IMR-90 (cell line): ENCODE measurements around the gene ZEB2. TPM values are rescaled to one million over a fixed set of nuclear protein-coding genes. Genes with fewer than 3 reads are reported as not detected.

Source experiments
- ATAC-seq: fragments of 200-7000 bp; cut with Tn5 transposase; 2 replicates; pipeline ENCODE4 v1.9.1; 2020; ENCODE audit warnings: low read depth, mild to moderate bottlenecking, moderate library complexity
- BruUV-seq: library from RNA; stranded (reverse); fragments of 400-500 nt; replicated peaks from 2 replicates; lab custom pipeline; 2021; lab: Mats Ljungman, UMichigan
- CTCF ChIA-PET: fragments of 300-600 bp; formaldehyde crosslinking; extraction: SDS; loops from one replicate; lab custom pipeline; 2021; ENCODE audit warnings: antibody characterized with exemption; lab: Yijun Ruan, JAX
- POLR2A ChIA-PET: fragments of 300-600 bp; sonication (Branson Sonifier 250); formaldehyde crosslinking; loops from one replicate; lab custom pipeline; 2022; ENCODE audit warnings: antibody characterized with exemption; ENCODE audit not compliant: unreplicated experiment; lab: Charles Lee
- DNase-seq: peaks from one replicate; pipeline ENCODE4 v3.0.0; 2013
- H2AFZ ChIP-seq: replicated peaks from 2 replicates; pipeline ENCODE3; 2013; ENCODE audit warnings: low read length, mild to moderate bottlenecking; ENCODE audit not compliant: poor library complexity
- H2AK5ac ChIP-seq: 2 replicates; pipeline ENCODE4 v1.6.1; 2013; ENCODE audit warnings: low read depth, low read length, inconsistent platforms
- H2AK9ac ChIP-seq: replicated peaks from 2 replicates; pipeline ENCODE3; 2013; ENCODE audit warnings: mild to moderate bottlenecking, low read depth, low read length, moderate library complexity; ENCODE audit not compliant: poor library complexity
- H2BK120ac ChIP-seq: 2 replicates; pipeline ENCODE4 v1.6.1; 2013; ENCODE audit warnings: low read depth, low read length, inconsistent platforms
- H2BK15ac ChIP-seq: 3 replicates; pipeline ENCODE4 v1.6.1; 2013; ENCODE audit warnings: low read depth, low read length, inconsistent platforms
- H2BK20ac ChIP-seq: 2 replicates; pipeline ENCODE4 v1.6.1; 2013; ENCODE audit warnings: low read depth, mild to moderate bottlenecking, inconsistent platforms, low read length, moderate library complexity
- H2BK5ac ChIP-seq: 2 replicates; pipeline ENCODE4 v1.6.1; 2013; ENCODE audit warnings: mild to moderate bottlenecking, low read depth, low read length, inconsistent platforms; ENCODE audit not compliant: poor library complexity, severe bottlenecking
- H3K14ac ChIP-seq: replicated peaks from 2 replicates; pipeline ENCODE4 v1.6.1; 2013; ENCODE audit warnings: low read depth, low read length, inconsistent platforms
- H3K18ac ChIP-seq: 2 replicates; pipeline ENCODE4 v1.6.1; 2013; ENCODE audit warnings: low read depth, low read length, control low read depth
- H3K23ac ChIP-seq: 2 replicates; pipeline ENCODE4 v1.6.1; 2013; ENCODE audit warnings: low read depth, low read length, inconsistent platforms
- H3K27ac ChIP-seq: 2 replicates; pipeline ENCODE4 v1.5.1; 2013; ENCODE audit warnings: mild to moderate bottlenecking, control low read depth, low read length; ENCODE audit not compliant: insufficient read depth
- H3K27me3 ChIP-seq: 2 replicates; pipeline ENCODE4 v1.6.1; 2013; ENCODE audit warnings: low read length; ENCODE audit not compliant: control insufficient read depth, insufficient read depth
- H3K36me3 ChIP-seq: 2 replicates; pipeline ENCODE4 v1.6.1; 2013; ENCODE audit warnings: low read length, mixed read lengths; ENCODE audit not compliant: control insufficient read depth, insufficient read depth
- H3K4ac ChIP-seq: 2 replicates; pipeline ENCODE4 v1.6.1; 2013; ENCODE audit warnings: low read depth, low read length, inconsistent platforms
- H3K4me1 ChIP-seq: 2 replicates; pipeline ENCODE4 v1.6.1; 2013; ENCODE audit warnings: low read length, mixed read lengths; ENCODE audit not compliant: control insufficient read depth, insufficient read depth
- H3K4me2 ChIP-seq: 2 replicates; pipeline ENCODE4 v1.6.1; 2013; ENCODE audit warnings: low read depth, mild to moderate bottlenecking, control low read depth, low read length, moderate library complexity
- H3K4me3 ChIP-seq: 2 replicates; pipeline ENCODE4 v1.5.1; 2013; ENCODE audit warnings: low read depth, mild to moderate bottlenecking, control low read depth, low read length, moderate library complexity; ENCODE audit not compliant: insufficient read depth
- H3K56ac ChIP-seq: 2 replicates; pipeline ENCODE4 v1.6.1; 2013; ENCODE audit warnings: low read length, inconsistent platforms; ENCODE audit not compliant: insufficient read depth; ENCODE audit errors: extremely low read depth
- H3K79me1 ChIP-seq, 2 experiments: 2 replicates each; pipeline ENCODE4 v1.6.1; 2013; ENCODE audit warnings: low read length in 2 of 2, inconsistent platforms in 1 of 2, low read depth in 1 of 2
- H3K9ac ChIP-seq: 2 replicates; pipeline ENCODE4 v1.6.1; 2013; ENCODE audit warnings: low read depth, low read length, control low read depth
- H3K9me1 ChIP-seq: 2 replicates; pipeline ENCODE4 v1.6.1; 2013; ENCODE audit warnings: low read length, inconsistent platforms; ENCODE audit not compliant: insufficient read depth
- H3K9me3 ChIP-seq: 2 replicates; pipeline ENCODE4 v1.6.1; 2013; ENCODE audit warnings: low read length; ENCODE audit not compliant: control insufficient read depth, insufficient read depth
- H4K20me1 ChIP-seq: 2 replicates; pipeline ENCODE4 v1.6.1; 2013; ENCODE audit warnings: low read length, inconsistent platforms; ENCODE audit not compliant: insufficient read depth
- H4K5ac ChIP-seq: 2 replicates; pipeline ENCODE4 v1.6.1; 2013; ENCODE audit warnings: mild to moderate bottlenecking, low read depth, low read length, control low read depth
- H4K8ac ChIP-seq, 2 experiments: 2 replicates each; pipeline ENCODE4 v1.6.1; 2013; ENCODE audit warnings: low read depth in 2 of 2, low read length in 2 of 2, control low read depth in 1 of 2, inconsistent platforms in 1 of 2
- H4K91ac ChIP-seq: 2 replicates; pipeline ENCODE4 v1.6.1; 2013; ENCODE audit warnings: low read depth, low read length, inconsistent platforms; ENCODE audit not compliant: insufficient read depth
- CEBPB ChIP-seq: IDR thresholded peaks from 2 replicates; pipeline ENCODE4 v1.6.1; 2012; ENCODE audit warnings: low read depth, low read length, improper control_type of control experiment
- MAZ ChIP-seq: IDR thresholded peaks from 2 replicates; pipeline ENCODE4 v1.6.1; 2012; ENCODE audit warnings: low read depth, mild to moderate bottlenecking, low read length, improper control_type of control experiment, moderate library complexity, borderline replicate concordance
- RAD21 ChIP-seq: IDR thresholded peaks from 2 replicates; pipeline ENCODE4 v1.6.1; 2012; ENCODE audit warnings: low read length, improper control_type of control experiment
- RFX5 ChIP-seq: IDR thresholded peaks from 2 replicates; pipeline ENCODE4 v1.8.0; 2012; ENCODE audit warnings: low read depth, mild to moderate bottlenecking, low read length, moderate library complexity
- USF2 ChIP-seq: fragments of 150-350 bp; IDR thresholded peaks from 2 replicates; pipeline ENCODE4 v1.6.1; 2017; ENCODE audit warnings: mild to moderate bottlenecking, antibody characterized with exemption, low read length, low read depth
- WGBS, 2 experiments: methylation state at CpG; one replicate each; pipeline versions ENCODE4 v1.1.5 to v1.1.7; 2013; ENCODE audit warnings: missing lambda C conversion rate in 2 of 2; ENCODE audit not compliant: insufficient read length in 1 of 2; ENCODE audit errors: extremely low coverage in 2 of 2; 5-methylcytosine and 5-hydroxymethylcytosine counted together
- dilution Hi-C: fragments of 300-500 bp; cut with HindIII; formaldehyde crosslinking; loops from one replicate; pipeline ENCODE4 v1.14.3; 2018; ENCODE audit warnings: low sequenced_read_pairs; ENCODE audit not compliant: unreplicated experiment
- in situ Hi-C: fragments of 300-500 bp; cut with MboI; formaldehyde crosslinking; loops from 3 replicates; pipeline ENCODE4 v1.14.3; 2019; ENCODE audit warnings: low sequenced_read_pairs, inconsistent platforms, mixed read lengths
- intact Hi-C: fragments of 100-400 bp; cut with micrococcal nuclease; formaldehyde crosslinking; loops from 2 replicates; pipeline ENCODE4 v1.10.0; 2022
- polyA plus RNA-seq, 3 experiments: library from polyadenylated mRNA; depleted of rRNA; stranded (reverse); fragments of >200 nt; gene quantifications; 2 replicates each; pipeline ENCODE4 v1.2.3, GENCODE V29; 2012; ENCODE audit warnings: low replicate concordance in 1 of 3
- total RNA-seq: library from RNA; depleted of rRNA; stranded (reverse); fragments of >200 nt; gene quantifications from 2 replicates; pipeline ENCODE4 v1.2.3, GENCODE V29; 2012

Gene ZEB2
- total and polyA plus RNA-seq, 2 of the 4 experiments (the other 2 are of a cell fraction) = 22.4 to 50.9 TPM

GRCh38 chr2:144461308-144461766, 58.6 kb downstream of the ZEB2 start:
- in situ Hi-C loops = no loop called here

More at GRCh38 chr2:144461308-144461766, 58.6 kb downstream of the ZEB2 start:
- H2BK5ac ChIP-seq = no peak overlapping the region
- no peak overlapping the region for H3K4ac ChIP-seq
- H3K9ac ChIP-seq = no peak overlapping the region
- POLR2A ChIA-PET = no interaction called here
- H3K56ac ChIP-seq = no peak overlapping the region
- DNase-seq (peak; percentile 86), ATAC-seq (peak; percentile 58)
- intact Hi-C loops = no loop called here
- CTCF ChIA-PET = no interaction called here
- H2AK5ac ChIP-seq = no peak overlapping the region
- H3K79me1 ChIP-seq = peaks cover 17 to 53% of the 10 kb centered on the region in 2 experiments
- WGBS, 2 experiments = no CpG with 5 or more reads among the region's 9 CpGs
- no peak overlapping the region for H2BK15ac ChIP-seq
- dilution Hi-C loops = no loop called here
- H2BK120ac ChIP-seq = no peak overlapping the region
- H3K4me2 ChIP-seq = no peak overlapping the region
- peaks cover 9% of the 10 kb centered on the region for H3K4me1 ChIP-seq
- 0 out of 2 replicates have a peak overlapping the region, but pooled peaks have one; percentile 13 for H3K23ac ChIP-seq
- H4K20me1 ChIP-seq = 0 out of 2 replicates have a peak, but pooled peaks cover 10% of the 10 kb centered on the region
- H3K14ac ChIP-seq = 0 out of 2 replicates have a peak overlapping the region, but pooled peaks have one; percentile 7
- H3K4me3 ChIP-seq = no peak overlapping the region
- H2BK20ac ChIP-seq = no peak overlapping the region
- H3K27ac ChIP-seq = no peak overlapping the region
- peaks cover 9% of the 10 kb centered on the region for H3K9me1 ChIP-seq
- H3K18ac ChIP-seq = no peak overlapping the region
- H2AK9ac ChIP-seq = no peak overlapping the region
- no peak overlapping the region for H4K91ac ChIP-seq
- BruUV-seq = no TSS peak
- H3K36me3 ChIP-seq = no peaks in the 10 kb centered on the region; the same call in 1 of the 2 replicates
- H3K27me3 ChIP-seq = no peaks in the 10 kb centered on the region
- TF ChIP-seq USF2 = no peak
- TF ChIP-seq CEBPB = peak; percentile 93
- no peak for TF ChIP-seq MAZ
- peak; percentile 11; the same call in 1 of the 2 replicates for TF ChIP-seq RAD21
- no peak for TF ChIP-seq RFX5
- H2AFZ ChIP-seq = no peak overlapping the region
- no peak overlapping the region for H4K8ac ChIP-seq
- no peak overlapping the region for H4K5ac ChIP-seq
- no peaks in the 10 kb centered on the region for H3K9me3 ChIP-seq
